ENCODE data around the gene SFSWAP. TPM values are rescaled to one million over a fixed set of nuclear protein-coding genes. Genes with fewer than 3 reads are reported as not detected.

Gene SFSWAP
- total RNA-seq, 1 donor from 2014 or later, result 83.3 TPM

DNA sequence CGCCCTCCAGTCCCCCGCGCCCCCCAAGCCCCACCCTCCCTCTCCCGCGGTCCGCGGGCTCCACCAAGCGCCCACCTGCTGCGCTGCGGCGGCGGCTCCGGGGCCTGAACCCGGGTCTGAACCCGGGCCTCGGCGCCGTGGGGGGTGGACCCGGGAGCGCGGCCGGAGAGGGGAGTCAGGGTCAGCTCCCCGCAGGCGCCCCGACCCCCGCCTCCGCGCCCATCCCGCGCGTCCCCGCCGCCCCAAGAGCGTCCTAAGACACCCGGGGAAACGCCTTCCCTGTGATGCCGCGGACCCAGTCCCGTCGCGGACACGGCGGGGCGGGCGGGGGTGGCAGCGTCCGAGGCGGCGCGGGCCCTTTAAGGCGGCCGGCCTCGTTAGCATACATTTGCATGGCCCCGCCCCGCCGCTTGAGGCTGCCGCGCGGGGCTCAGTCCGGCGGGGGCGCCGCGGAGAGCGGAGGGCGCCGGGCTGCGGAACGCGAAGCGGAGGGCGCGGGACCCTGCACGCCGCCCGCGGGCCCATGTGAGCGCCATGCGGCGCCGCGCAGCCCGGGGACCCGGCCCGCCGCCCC, 117.2 kb downstream of the SFSWAP start, which contains the start of gene MMP17:
MMP17 (plus strand) TSS at position 433 of the 574 bp plus-strand sequence; CDS start at position 535, 102 bp downstream.
- H3K4me3 Mint-ChIP-seq, result peak within 1 kb of the TSS; percentile 86
- H3K36me3 Mint-ChIP-seq (ENCODE audit: low read depth), result no peaks in the 10 kb centered on the region
- H3K9me3 Mint-ChIP-seq, result no peaks in the 10 kb centered on the region
- H3K27ac Mint-ChIP-seq (ENCODE audit: unreplicated experiment), result no peak within 1 kb of the TSS
- peak; percentile 60 for DNase-seq (ENCODE audit: low read depth, low spot score)
- peaks cover 51% of the 10 kb centered on the region for H3K27me3 Mint-ChIP-seq (ENCODE audit: low read depth)
- TF ChIP-seq, protein P1, sequence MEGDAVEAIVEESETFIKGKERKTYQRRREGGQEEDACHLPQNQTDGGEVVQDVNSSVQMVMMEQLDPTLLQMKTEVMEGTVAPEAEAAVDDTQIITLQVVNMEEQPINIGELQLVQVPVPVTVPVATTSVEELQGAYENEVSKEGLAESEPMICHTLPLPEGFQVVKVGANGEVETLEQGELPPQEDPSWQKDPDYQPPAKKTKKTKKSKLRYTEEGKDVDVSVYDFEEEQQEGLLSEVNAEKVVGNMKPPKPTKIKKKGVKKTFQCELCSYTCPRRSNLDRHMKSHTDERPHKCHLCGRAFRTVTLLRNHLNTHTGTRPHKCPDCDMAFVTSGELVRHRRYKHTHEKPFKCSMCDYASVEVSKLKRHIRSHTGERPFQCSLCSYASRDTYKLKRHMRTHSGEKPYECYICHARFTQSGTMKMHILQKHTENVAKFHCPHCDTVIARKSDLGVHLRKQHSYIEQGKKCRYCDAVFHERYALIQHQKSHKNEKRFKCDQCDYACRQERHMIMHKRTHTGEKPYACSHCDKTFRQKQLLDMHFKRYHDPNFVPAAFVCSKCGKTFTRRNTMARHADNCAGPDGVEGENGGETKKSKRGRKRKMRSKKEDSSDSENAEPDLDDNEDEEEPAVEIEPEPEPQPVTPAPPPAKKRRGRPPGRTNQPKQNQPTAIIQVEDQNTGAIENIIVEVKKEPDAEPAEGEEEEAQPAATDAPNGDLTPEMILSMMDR (conservative IDR thresholded peaks at IDR 0.05), result peak; percentile 17
- H3K4me1 Mint-ChIP-seq, result peaks cover 4% of the 10 kb centered on the region

DNA sequence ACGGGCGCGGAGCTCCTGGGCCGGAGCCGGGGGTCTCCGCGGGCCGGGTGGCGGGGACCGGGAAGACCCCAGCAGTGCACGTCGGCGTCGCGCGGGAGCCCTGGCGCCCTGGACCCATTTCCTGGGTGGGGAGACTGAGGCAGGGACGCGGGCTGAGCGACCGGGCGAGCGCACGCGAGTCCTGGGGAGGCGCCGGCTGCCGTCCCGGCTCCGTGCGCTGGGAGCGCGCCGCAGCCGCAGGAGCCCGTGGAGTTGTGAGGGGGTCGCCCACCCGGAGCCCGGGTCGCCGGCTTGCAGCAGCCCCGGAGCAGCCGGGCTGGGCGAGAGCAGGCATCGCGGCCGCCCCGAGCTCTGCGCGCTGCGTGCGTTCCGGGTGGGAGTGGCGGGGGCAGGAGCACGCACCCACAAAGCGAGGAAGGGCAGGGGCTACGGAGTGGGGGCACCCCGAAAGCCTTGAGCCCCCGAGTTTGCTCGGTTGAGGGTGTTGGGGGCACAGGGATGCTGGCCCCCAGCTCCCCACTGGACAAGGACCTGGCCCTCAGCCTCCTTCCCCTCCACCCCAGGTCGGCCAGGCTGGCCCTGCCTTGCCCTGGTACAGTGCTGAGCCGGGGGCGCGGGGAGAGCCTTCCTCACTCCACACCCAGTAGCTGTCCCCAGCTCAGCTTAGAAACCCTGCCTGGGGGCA, 117.9 kb downstream of the SFSWAP start:
- TF ChIP-seq, protein P1 (conservative IDR thresholded peaks at IDR 0.05), result no peak
- peaks cover 6% of the 10 kb centered on the region for H3K4me1 Mint-ChIP-seq
- peak overlapping the region; percentile 86 for H3K4me3 Mint-ChIP-seq
- no peaks in the 10 kb centered on the region for H3K9me3 Mint-ChIP-seq
- no peak overlapping the region for H3K27ac Mint-ChIP-seq (ENCODE audit: unreplicated experiment)
- DNase-seq (ENCODE audit: low read depth, low spot score), result no peak
- no peaks in the 10 kb centered on the region for H3K36me3 Mint-ChIP-seq (ENCODE audit: low read depth)
- peaks cover 56% of the 10 kb centered on the region for H3K27me3 Mint-ChIP-seq (ENCODE audit: low read depth)

DNA sequence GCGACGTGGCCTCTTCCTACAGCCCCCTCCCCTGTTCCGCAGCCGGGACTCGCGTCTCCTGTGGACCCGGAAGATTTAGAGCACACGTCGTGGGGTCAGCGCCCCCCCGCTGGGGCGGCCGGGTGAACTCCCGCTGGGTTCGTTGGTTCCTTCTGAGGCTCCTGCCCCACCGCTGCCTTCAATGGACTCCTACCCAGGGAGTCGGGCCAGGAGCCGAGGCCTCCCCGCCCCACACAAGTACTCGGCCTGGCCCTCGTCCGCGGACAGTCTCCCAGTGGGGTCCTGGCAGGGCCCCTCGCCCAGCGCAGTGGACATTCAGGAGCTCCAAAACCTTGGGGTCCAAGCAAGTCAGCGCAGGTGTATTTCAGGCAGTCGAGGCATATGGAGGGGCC, 118.5 kb downstream of the SFSWAP start:
- H3K9me3 Mint-ChIP-seq, result no peaks in the 10 kb centered on the region
- no peak overlapping the region for H3K27ac Mint-ChIP-seq (ENCODE audit: unreplicated experiment)
- peak overlapping the region; percentile 86 for H3K4me3 Mint-ChIP-seq
- H3K4me1 Mint-ChIP-seq, result peaks cover 6% of the 10 kb centered on the region
- no peak for DNase-seq (ENCODE audit: low read depth, low spot score)
- TF ChIP-seq, protein P1 (conservative IDR thresholded peaks at IDR 0.05), result no peak
- peaks cover 56% of the 10 kb centered on the region for H3K27me3 Mint-ChIP-seq (ENCODE audit: low read depth)
- no peaks in the 10 kb centered on the region for H3K36me3 Mint-ChIP-seq (ENCODE audit: low read depth)

DNA sequence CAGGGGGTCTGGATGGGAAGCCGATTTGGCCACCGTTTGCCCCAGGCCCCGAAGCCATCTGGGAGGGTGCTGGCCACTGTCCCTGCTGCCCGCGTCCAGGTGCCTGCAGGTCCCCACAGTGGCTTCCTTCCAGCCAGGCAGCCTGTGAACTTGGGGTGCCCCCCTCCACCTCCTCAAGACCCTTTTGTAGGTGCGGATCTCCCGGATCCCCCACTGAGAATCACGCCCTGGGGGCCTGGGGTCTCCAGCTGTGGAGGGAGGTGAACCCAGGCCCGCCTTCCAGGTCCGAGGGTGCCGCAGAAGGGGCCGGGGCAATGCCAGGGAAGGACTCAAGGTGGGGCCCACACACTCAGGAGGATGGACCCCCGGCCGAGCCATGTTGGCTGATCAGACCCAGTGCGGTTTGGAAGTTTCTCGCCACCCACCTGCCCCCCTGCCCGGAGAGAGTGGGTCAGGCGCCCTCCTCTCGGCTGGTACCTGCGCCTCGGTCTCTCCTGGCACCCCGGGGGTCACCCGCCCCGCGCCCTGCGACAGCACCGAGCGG, 119.0 kb downstream of the SFSWAP start:
- H3K4me3 Mint-ChIP-seq, result peak overlapping the region; percentile 86
- DNase-seq (ENCODE audit: low read depth, low spot score), result no peak
- no peaks in the 10 kb centered on the region for H3K36me3 Mint-ChIP-seq (ENCODE audit: low read depth)
- peaks cover 56% of the 10 kb centered on the region for H3K27me3 Mint-ChIP-seq (ENCODE audit: low read depth)
- no peak overlapping the region for H3K27ac Mint-ChIP-seq (ENCODE audit: unreplicated experiment)
- H3K9me3 Mint-ChIP-seq, result no peaks in the 10 kb centered on the region
- peaks cover 6% of the 10 kb centered on the region for H3K4me1 Mint-ChIP-seq
- TF ChIP-seq, protein P1 (conservative IDR thresholded peaks at IDR 0.05), result no peak

DNA sequence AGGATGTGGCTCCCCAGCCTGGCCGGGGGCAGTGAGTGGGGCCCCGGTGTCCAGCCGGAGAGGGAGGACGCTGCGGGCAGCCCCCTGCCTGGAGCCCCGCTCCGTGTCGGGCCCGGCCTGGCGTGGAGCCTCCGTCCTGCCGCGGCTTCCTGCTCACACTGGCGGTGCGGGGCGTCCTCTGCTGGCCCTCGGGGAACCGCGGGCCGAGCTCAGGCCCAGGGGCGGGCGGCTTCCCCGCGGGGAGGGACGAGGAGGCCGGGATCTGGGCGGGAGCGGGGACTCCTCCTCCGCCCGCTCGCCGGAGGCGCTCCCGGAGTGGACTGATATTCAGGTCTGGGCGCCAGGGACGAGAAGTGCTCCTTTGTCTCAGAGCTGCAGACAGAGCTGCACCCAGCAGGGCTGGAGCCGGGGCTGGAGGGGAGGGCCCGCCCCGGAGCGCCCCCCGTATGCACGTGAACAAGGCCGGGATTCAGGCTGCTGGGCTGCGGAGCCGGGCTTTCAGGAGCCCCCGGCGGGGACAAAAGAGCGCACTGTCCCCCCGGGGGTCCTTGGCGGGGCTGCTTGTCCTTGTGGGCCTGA, 119.5 kb downstream of the SFSWAP start:
- peak; percentile 76 for DNase-seq (ENCODE audit: low read depth, low spot score)
- no peak overlapping the region for H3K27ac Mint-ChIP-seq (ENCODE audit: unreplicated experiment)
- no peaks in the 10 kb centered on the region for H3K9me3 Mint-ChIP-seq
- TF ChIP-seq, protein P1 (conservative IDR thresholded peaks at IDR 0.05), result peak; percentile 57
- H3K36me3 Mint-ChIP-seq (ENCODE audit: low read depth), result no peaks in the 10 kb centered on the region
- peaks cover 6% of the 10 kb centered on the region for H3K4me1 Mint-ChIP-seq
- peaks cover 53% of the 10 kb centered on the region for H3K27me3 Mint-ChIP-seq (ENCODE audit: low read depth)
- peak overlapping the region; percentile 88 for H3K4me3 Mint-ChIP-seq

Data from neural crest cell (in vitro differentiated cells).